NOMO-1 (cell line): ENCODE measurements around the gene FNDC5.
A peak's percentile ranks its signal among the peaks of the same experiment; 100 is the strongest.

Source experiments
- DNase-seq, 2 experiments: peaks; one replicate each; lab custom pipeline; 2025; ENCODE audit not compliant: unreplicated experiment in 2 of 2; lab: John Stamatoyannopoulos, UW

The FNDC5 gene

GRCh38 chr1:32898056-32898455, 27.3 kb upstream of the FNDC5 start:
- no peak for DNase-seq

- no peak for DNase-seq
Measured at GRCh38 chr1:32897082-32898049, 26.7 kb upstream of the FNDC5 start.

- DNase-seq = no peak
Measured at GRCh38 chr1:32896451-32896850, 25.7 kb upstream of the FNDC5 start.

- DNase-seq = no peak
Measured at GRCh38 chr1:32895325-32896215, 24.9 kb upstream of the FNDC5 start.

GRCh38 chr1:32894681-32895080, 24.0 kb upstream of the FNDC5 start:
- DNase-seq = no peak

GRCh38 chr1:32894019-32894600, 23.4 kb upstream of the FNDC5 start:
- no peak for DNase-seq

GRCh38 chr1:32893198-32894018, 22.7 kb upstream of the FNDC5 start:
- no peak for DNase-seq

GRCh38 chr1:32892368-32893197, 21.9 kb upstream of the FNDC5 start:
- no peak for DNase-seq

GRCh38 chr1:32891630-32892029, 20.9 kb upstream of the FNDC5 start:
- no peak for DNase-seq

GRCh38 chr1:32891241-32891570, 20.5 kb upstream of the FNDC5 start:
- no peak for DNase-seq

- DNase-seq = no peak
Measured at GRCh38 chr1:32890516-32891240, 20.0 kb upstream of the FNDC5 start.

- DNase-seq = no peak
Measured at GRCh38 chr1:32889731-32890278, 19.1 kb upstream of the FNDC5 start.

GRCh38 chr1:32888677-32889420, 18.1 kb upstream of the FNDC5 start:
- DNase-seq = no peak

GRCh38 chr1:32888134-32888533, 17.4 kb upstream of the FNDC5 start:
- DNase-seq = no peak

GRCh38 chr1:32887623-32888022, 16.9 kb upstream of the FNDC5 start:
- DNase-seq = no peak

- no peak for DNase-seq
Measured at GRCh38 chr1:32886828-32887414, 16.2 kb upstream of the FNDC5 start.

- peak; percentile 33 to 67 for DNase-seq
Measured at GRCh38 chr1:32886004-32886827, 15.5 kb upstream of the FNDC5 start, which contains the start of gene HPCA. Gene HPCA (plus strand): TSS chr1:32886491. CDS start chr1:32888899, 2,408 bp downstream.
